ENCODE results near the gene SNAI3.

The SNAI3 gene

GRCh38 chr16:88703486-88704309 lies 17.4 kb upstream of the SNAI3 start:
- DNase-seq: no peak

GRCh38 chr16:88702371-88703210 lies 16.3 kb upstream of the SNAI3 start:
- DNase-seq: no peak

GRCh38 chr16:88701581-88702370 lies 15.5 kb upstream of the SNAI3 start:
- no peak for DNase-seq

GRCh38 chr16:88700636-88701482 lies 14.6 kb upstream of the SNAI3 start:
- DNase-seq: no peak

GRCh38 chr16:88700322-88700635 lies 14.0 kb upstream of the SNAI3 start:
- DNase-seq: no peak

GRCh38 chr16:88699180-88699579 lies 12.9 kb upstream of the SNAI3 start:
- no peak for DNase-seq

GRCh38 chr16:88698646-88699045 lies 12.3 kb upstream of the SNAI3 start:
- no peak for DNase-seq

- no peak for DNase-seq
Observed at GRCh38 chr16:88697831-88698615, 11.7 kb upstream of the SNAI3 start.

- DNase-seq: no peak
Observed at GRCh38 chr16:88697116-88697830, 11.0 kb upstream of the SNAI3 start.

- no peak for DNase-seq
Observed at GRCh38 chr16:88696441-88696840, 10.1 kb upstream of the SNAI3 start.

- DNase-seq: no peak
Observed at GRCh38 chr16:88695753-88696152, 9.4 kb upstream of the SNAI3 start.

- DNase-seq: no peak
Observed at GRCh38 chr16:88695218-88695617, 8.9 kb upstream of the SNAI3 start.

GRCh38 chr16:88694221-88695087 lies 8.1 kb upstream of the SNAI3 start:
- DNase-seq: no peak

- no peak for DNase-seq
Observed at GRCh38 chr16:88693420-88694177, 7.3 kb upstream of the SNAI3 start.

- DNase-seq: no peak
Observed at GRCh38 chr16:88692861-88693260, 6.6 kb upstream of the SNAI3 start.

- DNase-seq: no peak
Observed at GRCh38 chr16:88691924-88692560, 5.7 kb upstream of the SNAI3 start.

- DNase-seq: no peak
Observed at GRCh38 chr16:88691129-88691813, 5.0 kb upstream of the SNAI3 start.
